Stimulated activated CD8-positive, alpha-beta memory T cell treated with anti-CD3 and anti-CD28 coated beads, Interleukin-12 subunit alpha, Interleukin-12 subunit beta, amount 100 ng/mL, for 24 hours (primary cell): ENCODE measurements around the gene ELOB.
"Not testable (repeated sequence)": the region's sequence is repeated elsewhere in the genome, so short reads cannot be mapped to it uniquely, and the experiment has no call there.

Experiments
- DNase-seq: peaks from one replicate; pipeline ENCODE4 v3.0.0-alpha.2; 2020; ENCODE audit errors: extremely low read depth

ELOB gene

GRCh38 chr16:2748757-2749455 lies 28.2 kb downstream of the ELOB start:
- no peak for DNase-seq

DNA sequence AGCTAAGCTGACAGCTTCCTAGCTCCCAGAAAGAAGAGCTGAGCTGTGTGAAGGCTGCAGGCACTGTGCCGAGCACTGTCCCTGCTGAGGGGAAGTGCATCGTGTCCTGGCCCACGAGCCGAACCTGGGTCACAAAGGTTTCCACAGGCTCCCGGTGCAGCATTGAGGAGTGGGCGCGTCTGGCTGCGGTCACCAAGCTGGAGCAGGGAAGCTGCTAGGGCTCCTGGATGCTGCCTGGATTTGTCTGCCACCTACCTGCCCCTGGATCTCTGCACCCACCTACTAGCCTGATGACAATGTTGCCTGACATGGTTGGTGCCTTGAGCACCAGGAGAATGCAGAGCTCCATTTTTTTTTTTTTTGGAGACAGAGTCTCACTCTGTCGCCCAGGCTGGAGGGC lies 31.1 kb downstream of the ELOB start:
- DNase-seq: no peak

DNA sequence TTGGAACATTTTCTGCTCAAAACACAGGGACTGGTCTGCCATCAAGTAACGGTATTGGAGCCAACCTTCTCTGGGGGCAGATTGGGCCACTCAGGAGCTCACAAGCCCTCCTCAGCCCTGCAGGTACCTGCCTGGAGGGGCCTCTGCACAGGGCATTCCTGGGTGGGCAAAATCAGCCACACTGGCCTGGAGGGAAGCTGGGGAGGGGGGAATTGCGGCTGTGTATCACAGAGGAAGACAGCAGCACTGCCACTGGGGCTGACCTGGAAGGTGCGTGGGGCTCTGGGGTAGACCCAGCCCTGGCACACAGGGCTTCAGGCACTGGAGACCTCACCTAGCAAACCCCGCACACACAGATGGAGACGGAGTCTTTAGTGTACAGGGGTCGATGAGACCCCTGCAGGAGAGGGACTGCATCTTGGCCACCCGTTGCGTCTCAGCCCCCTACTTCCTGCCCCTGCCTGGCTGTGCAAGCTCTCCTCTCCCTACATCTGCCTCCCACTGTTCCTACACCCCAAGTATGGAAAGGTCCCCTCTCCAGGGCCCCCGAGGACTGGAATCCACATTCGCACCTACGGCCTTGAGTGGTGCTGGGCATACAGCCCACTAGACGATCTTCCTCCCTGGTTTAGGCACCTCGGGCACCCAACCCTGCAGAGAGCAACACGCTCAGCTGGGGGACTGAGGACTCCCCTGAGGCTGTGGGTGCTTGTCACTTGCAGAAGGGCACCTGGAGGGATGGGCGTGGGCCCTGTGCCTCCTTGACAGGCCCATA lies 31.8 kb downstream of the ELOB start:
- DNase-seq: no peak

GRCh38 chr16:2744711-2745110 lies 32.4 kb downstream of the ELOB start:
- DNase-seq: no peak

- no peak for DNase-seq
These were observed 33.9 kb downstream of the ELOB start for GRCh38 chr16:2743007-2743810.

GRCh38 chr16:2742323-2743006 lies 34.6 kb downstream of the ELOB start:
- DNase-seq: no peak

- no peak for DNase-seq
These were observed 35.9 kb downstream of the ELOB start for GRCh38 chr16:2741168-2741567.

DNA sequence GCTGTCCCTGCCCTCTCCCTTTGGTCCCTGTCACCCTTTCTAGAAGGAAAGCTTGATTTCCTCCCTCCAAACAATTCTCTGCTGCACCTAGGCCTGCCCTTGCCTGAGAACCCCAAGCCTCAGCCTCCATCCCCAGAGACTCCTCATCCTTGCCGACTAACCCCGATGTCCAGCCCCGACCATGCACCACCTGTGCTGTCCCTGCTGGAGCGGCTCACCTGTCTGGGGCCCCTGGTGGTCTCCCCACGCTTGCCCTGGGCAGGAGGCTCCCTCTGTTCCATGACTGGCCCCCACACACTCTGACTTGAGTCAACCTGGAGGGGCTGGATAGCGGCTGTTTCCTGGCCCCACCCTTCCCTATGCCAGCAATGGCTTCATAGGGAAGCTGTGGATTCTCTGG lies 36.6 kb downstream of the ELOB start:
- no peak for DNase-seq

DNA sequence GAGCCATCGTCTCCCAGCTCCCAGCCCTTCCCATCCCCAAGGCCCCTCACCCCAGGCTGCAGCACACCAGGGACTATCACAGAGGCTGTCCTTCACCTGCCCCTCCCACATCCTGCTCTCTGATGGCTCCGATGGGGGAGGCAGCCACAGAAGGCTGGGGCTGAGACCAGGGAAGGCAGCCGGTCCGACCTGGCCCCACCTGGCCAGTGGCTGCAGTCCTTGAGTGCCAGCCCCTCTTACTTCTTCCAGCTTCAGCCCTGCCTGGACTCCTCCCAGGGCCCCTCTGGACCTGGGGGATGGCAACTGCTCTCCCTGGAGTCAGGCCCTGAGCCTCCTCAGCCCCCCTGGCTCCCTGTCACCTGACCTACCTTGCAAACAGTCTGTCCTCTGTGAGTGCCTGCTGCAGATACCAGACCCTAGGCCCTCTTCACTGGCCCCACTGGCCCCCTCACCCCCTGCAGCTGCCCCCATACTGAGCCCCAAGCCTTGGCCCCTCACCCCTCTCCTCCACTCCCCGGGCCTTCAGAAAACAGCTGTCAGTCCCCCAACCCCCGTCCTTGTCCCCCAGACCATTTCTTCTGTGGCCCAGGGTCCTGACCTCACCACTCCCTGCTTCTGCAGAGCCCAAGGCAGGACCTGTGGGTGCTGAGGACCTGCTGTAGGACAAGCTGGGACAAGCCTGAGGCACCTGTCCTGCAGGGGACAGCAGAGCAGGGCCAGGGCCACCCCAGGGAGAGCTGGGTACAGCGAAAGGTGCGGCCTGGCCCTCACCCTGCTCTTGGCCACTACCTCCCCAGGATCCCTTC lies 37.3 kb downstream of the ELOB start:
- no peak for DNase-seq

DNA sequence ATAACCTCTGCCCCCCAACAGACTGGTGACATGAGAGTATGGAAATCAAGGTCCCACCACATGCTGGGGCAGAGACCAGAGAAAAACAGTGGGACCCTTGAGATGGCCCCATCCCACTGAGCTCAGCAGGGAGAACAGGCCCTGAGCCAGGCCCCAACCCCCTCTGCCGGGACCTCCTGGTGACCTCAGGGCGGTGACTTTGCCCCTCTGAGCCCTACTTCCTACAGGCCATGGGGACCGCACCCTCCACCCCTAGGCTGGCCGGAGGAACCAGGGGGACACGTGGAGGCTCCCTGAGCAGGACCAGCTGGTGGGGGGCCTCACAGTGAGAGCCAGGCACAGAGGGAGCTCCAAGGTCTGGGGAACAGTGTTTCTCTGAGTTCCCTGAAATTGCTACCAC lies 38.5 kb downstream of the ELOB start:
- DNase-seq: no peak

- no peak for DNase-seq
These were observed 39.1 kb downstream of the ELOB start for GRCh38 chr16:2737895-2738418.

GRCh38 chr16:2737238-2737605 lies 39.9 kb downstream of the ELOB start:
- no peak for DNase-seq

GRCh38 chr16:2736476-2737237 lies 40.4 kb downstream of the ELOB start:
- no peak for DNase-seq

DNA sequence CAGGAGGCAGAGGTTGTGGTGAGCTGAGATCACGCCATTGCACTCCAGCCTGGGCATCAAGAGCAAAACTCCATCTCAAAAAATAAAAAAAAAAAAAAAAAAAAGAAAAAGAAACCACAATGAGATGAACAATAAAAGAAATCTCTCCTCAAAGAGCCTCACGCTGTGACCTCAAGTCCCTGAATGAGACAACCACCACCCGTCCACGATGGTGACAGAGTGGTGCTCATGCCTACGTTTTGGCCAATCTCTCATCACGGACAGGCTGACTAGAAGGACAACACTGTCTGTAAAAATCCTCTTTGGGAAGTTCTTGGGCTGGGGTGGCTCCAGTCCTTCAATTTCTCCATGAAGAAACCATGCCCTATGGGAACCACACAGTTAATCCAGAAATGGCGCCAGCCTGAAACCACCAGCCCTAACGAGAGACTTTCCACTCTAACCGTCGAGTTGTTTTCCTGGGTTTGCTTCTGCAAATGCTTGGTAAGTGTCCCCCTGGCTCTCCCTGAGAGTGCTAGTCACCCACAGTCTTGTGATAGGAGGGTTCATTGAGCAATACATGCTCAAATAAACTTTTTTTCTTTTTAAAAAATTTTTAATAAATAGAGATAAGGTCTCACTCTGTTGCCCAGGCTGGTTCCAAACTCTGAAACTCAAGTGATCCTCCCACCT lies 42.1 kb downstream of the ELOB start:
- no peak for DNase-seq

DNA sequence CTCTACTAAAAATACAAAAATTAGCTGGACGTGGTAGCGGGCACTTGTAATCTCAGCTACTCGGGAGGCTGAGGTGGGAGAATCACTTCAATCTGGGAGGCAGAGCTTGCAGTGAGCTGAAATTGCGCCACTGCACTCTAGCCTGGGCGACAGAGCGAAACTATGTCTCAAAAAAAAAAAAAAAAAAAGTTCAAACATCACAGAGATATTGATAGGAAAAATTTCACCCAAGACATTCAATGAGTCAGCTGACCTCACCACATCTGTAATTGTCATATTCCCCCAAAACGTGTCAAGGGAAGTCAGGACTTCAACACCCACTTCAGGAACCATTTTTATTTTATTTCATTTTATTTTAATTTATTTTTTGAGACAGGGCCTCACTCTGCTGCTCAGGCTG lies 49.0 kb downstream of the ELOB start:
- DNase-seq: no peak

GRCh38 chr16:2726923-2727322 lies 50.2 kb downstream of the ELOB start:
- no peak for DNase-seq

- DNase-seq: no peak
These were observed 52.2 kb downstream of the ELOB start for GRCh38 chr16:2724816-2725348.

- no peak for DNase-seq
These were observed 52.9 kb downstream of the ELOB start for GRCh38 chr16:2724088-2724676.

- DNase-seq: not testable (repeated sequence)
These were observed 55.4 kb downstream of the ELOB start for GRCh38 chr16:2721634-2722173.
